K562 (cell line): ENCODE measurements around the gene ANKS1B. TPM values are rescaled to one million over a fixed set of nuclear protein-coding genes. Genes with fewer than 3 reads are reported as not detected.

Experiments
- ATAC-seq: fragments of 200-7000 bp; cut with Tn5 transposase; 3 replicates; pipeline ENCODE4 v1.9.1; 2020; ENCODE audit warnings: moderate library complexity
- BruUV-seq: library from RNA; stranded (reverse); fragments of 400-500 nt; replicated peaks from 2 replicates; lab custom pipeline; 2021; lab: Mats Ljungman, UMichigan
- CTCF ChIA-PET: fragments of 300-600 bp; formaldehyde crosslinking; extraction: SDS; loops from one replicate; lab custom pipeline; 2021; ENCODE audit warnings: low intra/inter-chr PET ratio; lab: Yijun Ruan, JAX
- POLR2A ChIA-PET: fragments of 300-600, 350-650 bp; sonication (Branson Sonifier 250); formaldehyde crosslinking; extraction: SDS; loops from one replicate; lab custom pipeline; 2021; ENCODE audit warnings: antibody characterized with exemption, inconsistent platforms; lab: Yijun Ruan, JAX
- DNase-seq, 4 experiments: peaks; one replicate each; pipeline versions ENCODE4 v3.0.0 to v3.0.0-alpha.2; 2011 to 2018; ENCODE audit warnings: low spot score in 3 of 4, mixed read lengths in 3 of 4; ENCODE audit errors: extremely low read depth in 1 of 4
- FAIRE-seq: peaks from 2 replicates; lab custom pipeline; 2011; peaks lifted over from hg19 to GRCh38; lab: Jason Lieb, UNC
- H2AFZ ChIP-seq: 2 replicates; pipeline ENCODE4 v1.6.0; 2011; ENCODE audit warnings: low read depth, low read length, control low read depth, inconsistent platforms
- H3K27ac ChIP-seq: fragments of 200-600 bp; 3 replicates; pipeline ENCODE4 v1.8.0; 2011; ENCODE audit warnings: low read depth, mild to moderate bottlenecking, control low read depth, inconsistent platforms, low read length, moderate library complexity, mixed read lengths; ENCODE audit errors: extremely low read depth
- H3K27me3 ChIP-seq, 2 experiments: fragments of 300-600 bp in 1 of 2; 2 replicates in 1 of 2; 3 replicates in 1 of 2; pipeline versions ENCODE4 v1.6.0 to v1.8.0; 2011; ENCODE audit warnings: inconsistent platforms in 2 of 2, low read length in 2 of 2, mild to moderate bottlenecking in 1 of 2, mixed read lengths in 1 of 2, moderate library complexity in 1 of 2; ENCODE audit not compliant: control insufficient read depth in 2 of 2, insufficient read depth in 2 of 2
- H3K36me3 ChIP-seq: fragments of 300-600 bp; 3 replicates; pipeline ENCODE4 v1.8.0; 2011; ENCODE audit warnings: mild to moderate bottlenecking, low read length, inconsistent platforms; ENCODE audit not compliant: control insufficient read depth, insufficient read depth
- H3K4me1 ChIP-seq, 2 experiments: fragments of 200-600 bp in 1 of 2; replicated peaks in 1 of 2; 2 replicates in 1 of 2; 3 replicates in 1 of 2; pipeline versions ENCODE4 v1.5.1 to v1.8.0; 2011; ENCODE audit warnings: inconsistent platforms in 2 of 2, low read length in 2 of 2, mild to moderate bottlenecking in 1 of 2, mixed read lengths in 1 of 2, moderate library complexity in 1 of 2; ENCODE audit not compliant: control insufficient read depth in 2 of 2, insufficient read depth in 2 of 2
- H3K4me2 ChIP-seq: 2 replicates; pipeline ENCODE4 v1.6.1; 2011; ENCODE audit warnings: low read length, control low read depth, inconsistent platforms, mixed read lengths; ENCODE audit not compliant: insufficient read depth
- H3K4me3 ChIP-seq: fragments of 200-600 bp; sonication (generic), shearing (Covaris generic); 2 replicates; pipeline ENCODE4 v1.5.1; 2016; ENCODE audit warnings: control low read depth, inconsistent platforms
- H3K79me2 ChIP-seq: fragments of 200-600 bp; 3 replicates; pipeline ENCODE4 v1.8.0; 2011; ENCODE audit warnings: low read length, inconsistent platforms; ENCODE audit not compliant: control insufficient read depth, insufficient read depth
- H3K9ac ChIP-seq, 2 experiments: 2 replicates each; pipeline versions ENCODE4 v1.6.0 to v1.6.1; 2011; ENCODE audit warnings: low read depth in 2 of 2, low read length in 2 of 2, control low read depth in 1 of 2, inconsistent platforms in 1 of 2, mild to moderate bottlenecking in 1 of 2, mixed read lengths in 1 of 2; ENCODE audit not compliant: insufficient read depth in 1 of 2
- H3K9me1 ChIP-seq: one replicate; pipeline ENCODE4 v1.6.0; 2011; ENCODE audit warnings: inconsistent platforms, mild to moderate bottlenecking, low read length, moderate library complexity; ENCODE audit not compliant: control insufficient read depth, insufficient read depth
- H3K9me3 ChIP-seq: replicated peaks from 2 replicates; pipeline ENCODE4 v1.5.1; 2011; ENCODE audit warnings: low read depth, low read length, inconsistent platforms; ENCODE audit not compliant: control insufficient read depth, insufficient read depth
- H4K20me1 ChIP-seq: replicated peaks from 2 replicates; pipeline ENCODE4 v1.6.1; 2011; ENCODE audit warnings: low read length, inconsistent platforms, mixed read lengths; ENCODE audit not compliant: control insufficient read depth, insufficient read depth
- HDAC1 ChIP-seq, 2 experiments: fragments of 450-650 bp; IDR thresholded peaks; 2 replicates each; pipeline ENCODE4 v1.6.1; 2016 to 2017; ENCODE audit warnings: inconsistent platforms in 1 of 2, mild to moderate bottlenecking in 1 of 2, moderate library complexity in 1 of 2
- HNRNPLL ChIP-seq: fragments of 200-400 bp; formaldehyde crosslinking; IDR thresholded peaks from 2 replicates; pipeline ENCODE4 v1.6.1; 2017; ENCODE audit warnings: low read length, low read depth, mild to moderate bottlenecking; ENCODE audit not compliant: poor library complexity, severe bottlenecking
- NR3C1 ChIP-seq: sonication (generic); formaldehyde crosslinking; IDR thresholded peaks from 2 replicates; pipeline ENCODE4 v1.8.1; 2022; ENCODE audit warnings: missing genetic modification reagents
- SMARCA4 ChIP-seq: fragments of 450-650 bp; IDR thresholded peaks from 2 replicates; pipeline ENCODE4 v1.6.1; 2016
- SPI1 ChIP-seq: IDR thresholded peaks from 2 replicates; pipeline ENCODE4 v1.6.1; 2011; ENCODE audit warnings: low read depth, low read length, control low read depth, borderline replicate concordance
- STAG1 ChIP-seq: sonication (generic); formaldehyde crosslinking; IDR thresholded peaks from 2 replicates; pipeline ENCODE4 v1.5.0; 2020; ENCODE audit warnings: missing genetic modification reagents, borderline replicate concordance
- TCF7 ChIP-seq: sonication (generic); IDR thresholded peaks from 2 replicates; pipeline ENCODE4 v1.6.1; 2016; ENCODE audit warnings: antibody characterized with exemption, borderline replicate concordance
- TCF7L2 ChIP-seq: fragments of 150-350 bp; IDR thresholded peaks from 2 replicates; pipeline ENCODE4 v1.6.1; 2016; ENCODE audit warnings: low read depth, mild to moderate bottlenecking, low read length, moderate library complexity
- TOE1 ChIP-seq, 2 experiments: fragments of 450-650 bp in 1 of 2; sonication (generic) in 1 of 2; formaldehyde crosslinking in 1 of 2; IDR thresholded peaks; 2 replicates each; pipeline versions ENCODE4 v1.7.1 to v1.8.0; 2016 to 2022; ENCODE audit warnings: borderline replicate concordance in 2 of 2, mild to moderate bottlenecking in 2 of 2, antibody characterized with exemption in 1 of 2, inconsistent platforms in 1 of 2, low read depth in 1 of 2, missing genetic modification reagents in 1 of 2, moderate library complexity in 1 of 2
- ZNF444 ChIP-seq: fragments of 250-450 bp; sonication (Bioruptor Pico); IDR thresholded peaks from 2 replicates; pipeline ENCODE4 v1.4.0; 2020; ENCODE audit warnings: mild to moderate bottlenecking, moderate library complexity
- ZNF77 ChIP-seq: fragments of 250-450 bp; sonication (Bioruptor Pico); IDR thresholded peaks from 2 replicates; pipeline ENCODE4 v1.5.0; 2020
- ZSCAN32 ChIP-seq: fragments of 450-650 bp; formaldehyde crosslinking; IDR thresholded peaks from 2 replicates; pipeline ENCODE4 v1.4.0; 2020; ENCODE audit warnings: mild to moderate bottlenecking, moderate library complexity
- WGBS: fragments of 100-300 bp; shearing (Covaris generic); methylation state at CpG from one replicate; pipeline ENCODE4 v1.1.6; 2016; ENCODE audit warnings: low coverage, mixed read lengths; ENCODE audit not compliant: insufficient coverage; ENCODE audit errors: missing lambda C conversion rate; 5-methylcytosine and 5-hydroxymethylcytosine counted together
- in situ Hi-C: fragments of 300-500 bp; cut with MboI; formaldehyde crosslinking; loops from 4 replicates; pipeline ENCODE4 v1.15.0; 2018; ENCODE audit warnings: inconsistent platforms, mixed read lengths
- intact Hi-C: fragments of 100-400 bp; cut with micrococcal nuclease; formaldehyde crosslinking; loops from 2 replicates; pipeline ENCODE4 v1.14.2; 2022
- polyA plus RNA-seq, 8 experiments: library from polyadenylated mRNA; depleted of rRNA in 4 of 8; stranded (reverse) in 5 of 8; unstranded in 3 of 8; fragments of >200 nt; fragmentation: Nextera tagmentation in 2 of 8; fragmentation: Illumina TruSeq in 1 of 8; extraction: Ambion mirVana in 2 of 8; extraction: Trizol in 1 of 8; gene quantifications; 2 replicates each; pipeline versions ENCODE4 v1.2.1 to v1.2.3, GENCODE V29; 2011 to 2014; ENCODE audit warnings: inconsistent platforms in 1 of 8, missing spikeins in 1 of 8
- total RNA-seq, 7 experiments: library from RNA; depleted of rRNA in 6 of 7; stranded (reverse); fragments of >200 nt in 6 of 7; fragmentation: Illumina TruSeq in 2 of 7; extraction: Trizol in 2 of 7; gene quantifications; 2 replicates each; pipeline versions ENCODE4 v1.2.1 to v1.2.3, GENCODE V29; 2011 to 2021; ENCODE audit warnings: low replicate concordance in 1 of 7
- TF ChIP-seq, protein P1 (sequence below): sonication (generic); formaldehyde crosslinking; IDR thresholded peaks from 2 replicates; pipeline ENCODE4 v1.8.1; 2022; ENCODE audit warnings: missing genetic modification reagents
- TF ChIP-seq, protein P2 (sequence below): fragments of 450-650 bp; IDR thresholded peaks from 2 replicates; pipeline ENCODE4 v1.7.0; 2016; ENCODE audit warnings: borderline replicate concordance
- TF ChIP-seq, protein P3 (sequence below): fragments of 250-450 bp; sonication (Bioruptor Pico); IDR thresholded peaks from 2 replicates; pipeline ENCODE4 v1.5.0; 2021; ENCODE audit warnings: mild to moderate bottlenecking, borderline replicate concordance
- TF ChIP-seq, protein P4 (sequence below): fragments of 450-650 bp; formaldehyde crosslinking; conservative IDR thresholded peaks from 2 replicates; pipeline ENCODE4 v1.4.0; 2022; ENCODE audit warnings: mild to moderate bottlenecking, missing genetic modification characterization

The ANKS1B gene
- total and polyA plus RNA-seq, 9 of the 15 experiments (the other 6 are each of a cell fraction or from before 2014, with no cell fraction given): 0.04 to 0.47 (median 0.28) TPM; not detected in 4

DNA sequence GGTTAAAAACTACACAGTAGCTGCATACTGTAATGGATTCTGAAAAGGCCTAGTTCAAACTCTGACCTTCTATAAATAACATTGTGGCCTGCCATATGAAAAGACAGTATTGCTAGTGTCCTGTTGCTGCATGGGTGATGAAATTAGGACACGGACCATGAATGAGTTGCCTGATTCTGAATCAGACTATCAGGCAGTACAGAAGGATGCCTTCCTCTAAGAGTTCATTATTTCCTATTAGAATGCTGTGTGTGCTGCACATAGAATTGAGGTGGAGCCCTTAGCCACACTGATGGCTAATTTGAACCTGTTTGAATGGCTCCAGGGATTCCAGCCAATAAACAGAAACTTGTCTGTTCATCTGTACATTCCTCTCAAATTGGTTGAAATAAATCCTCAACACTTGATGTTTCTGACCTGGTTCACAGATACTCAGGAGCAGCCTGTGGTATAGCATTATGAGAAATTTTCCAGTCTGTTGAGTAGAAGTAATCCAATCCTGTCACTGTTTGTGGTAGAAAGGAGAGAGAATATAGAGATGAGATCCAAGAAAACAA is 856.4 kb downstream of the ANKS1B start:
- ATAC-seq (no peak), DNase-seq (no peak), FAIRE-seq (no peak)
- H2AFZ ChIP-seq: no peak overlapping the region
- no peak overlapping the region for H3K9ac ChIP-seq
- no peak overlapping the region for H3K4me2 ChIP-seq
- H3K79me2 ChIP-seq: no peaks in the 10 kb centered on the region
- no peak overlapping the region for H3K27ac ChIP-seq
- no peaks in the 10 kb centered on the region for H3K9me1 ChIP-seq
- no peaks in the 10 kb centered on the region for H3K9me3 ChIP-seq
- no peak for TF ChIP-seq TCF7
- no peak for TF ChIP-seq HDAC1 (IDR thresholded peaks at IDR 0.05)
- TF ChIP-seq, protein P1, sequence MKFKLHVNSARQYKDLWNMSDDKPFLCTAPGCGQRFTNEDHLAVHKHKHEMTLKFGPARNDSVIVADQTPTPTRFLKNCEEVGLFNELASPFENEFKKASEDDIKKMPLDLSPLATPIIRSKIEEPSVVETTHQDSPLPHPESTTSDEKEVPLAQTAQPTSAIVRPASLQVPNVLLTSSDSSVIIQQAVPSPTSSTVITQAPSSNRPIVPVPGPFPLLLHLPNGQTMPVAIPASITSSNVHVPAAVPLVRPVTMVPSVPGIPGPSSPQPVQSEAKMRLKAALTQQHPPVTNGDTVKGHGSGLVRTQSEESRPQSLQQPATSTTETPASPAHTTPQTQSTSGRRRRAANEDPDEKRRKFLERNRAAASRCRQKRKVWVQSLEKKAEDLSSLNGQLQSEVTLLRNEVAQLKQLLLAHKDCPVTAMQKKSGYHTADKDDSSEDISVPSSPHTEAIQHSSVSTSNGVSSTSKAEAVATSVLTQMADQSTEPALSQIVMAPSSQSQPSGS (CRISPR knock-in tag): no peak
- TF ChIP-seq STAG1: no peak
- no peak for TF ChIP-seq TCF7L2
- no peak for TF ChIP-seq ZSCAN32
- TF ChIP-seq, protein P2, sequence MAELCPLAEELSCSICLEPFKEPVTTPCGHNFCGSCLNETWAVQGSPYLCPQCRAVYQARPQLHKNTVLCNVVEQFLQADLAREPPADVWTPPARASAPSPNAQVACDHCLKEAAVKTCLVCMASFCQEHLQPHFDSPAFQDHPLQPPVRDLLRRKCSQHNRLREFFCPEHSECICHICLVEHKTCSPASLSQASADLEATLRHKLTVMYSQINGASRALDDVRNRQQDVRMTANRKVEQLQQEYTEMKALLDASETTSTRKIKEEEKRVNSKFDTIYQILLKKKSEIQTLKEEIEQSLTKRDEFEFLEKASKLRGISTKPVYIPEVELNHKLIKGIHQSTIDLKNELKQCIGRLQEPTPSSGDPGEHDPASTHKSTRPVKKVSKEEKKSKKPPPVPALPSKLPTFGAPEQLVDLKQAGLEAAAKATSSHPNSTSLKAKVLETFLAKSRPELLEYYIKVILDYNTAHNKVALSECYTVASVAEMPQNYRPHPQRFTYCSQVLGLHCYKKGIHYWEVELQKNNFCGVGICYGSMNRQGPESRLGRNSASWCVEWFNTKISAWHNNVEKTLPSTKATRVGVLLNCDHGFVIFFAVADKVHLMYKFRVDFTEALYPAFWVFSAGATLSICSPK: no peak
- no peak for TF ChIP-seq ZNF77 (CRISPR knock-in tag)
- TF ChIP-seq, protein P3, sequence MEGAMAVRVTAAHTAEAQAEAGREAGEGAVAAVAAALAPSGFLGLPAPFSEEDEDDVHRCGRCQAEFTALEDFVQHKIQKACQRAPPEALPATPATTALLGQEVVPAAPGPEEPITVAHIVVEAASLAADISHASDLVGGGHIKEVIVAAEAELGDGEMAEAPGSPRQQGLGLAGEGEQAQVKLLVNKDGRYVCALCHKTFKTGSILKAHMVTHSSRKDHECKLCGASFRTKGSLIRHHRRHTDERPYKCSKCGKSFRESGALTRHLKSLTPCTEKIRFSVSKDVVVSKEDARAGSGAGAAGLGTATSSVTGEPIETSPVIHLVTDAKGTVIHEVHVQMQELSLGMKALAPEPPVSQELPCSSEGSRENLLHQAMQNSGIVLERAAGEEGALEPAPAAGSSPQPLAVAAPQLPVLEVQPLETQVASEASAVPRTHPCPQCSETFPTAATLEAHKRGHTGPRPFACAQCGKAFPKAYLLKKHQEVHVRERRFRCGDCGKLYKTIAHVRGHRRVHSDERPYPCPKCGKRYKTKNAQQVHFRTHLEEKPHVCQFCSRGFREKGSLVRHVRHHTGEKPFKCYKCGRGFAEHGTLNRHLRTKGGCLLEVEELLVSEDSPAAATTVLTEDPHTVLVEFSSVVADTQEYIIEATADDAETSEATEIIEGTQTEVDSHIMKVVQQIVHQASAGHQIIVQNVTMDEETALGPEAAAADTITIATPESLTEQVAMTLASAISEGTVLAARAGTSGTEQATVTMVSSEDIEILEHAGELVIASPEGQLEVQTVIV (CRISPR knock-in tag): no peak
- TF ChIP-seq TOE1 (IDR thresholded peaks at IDR 0.05; ENCODE audit: borderline replicate concordance): no peak
- TF ChIP-seq TOE1 (CRISPR knock-in tag; IDR thresholded peaks at IDR 0.05; ENCODE audit: borderline replicate concordance, low read depth): no peak
- TF ChIP-seq SPI1: no peak
- TF ChIP-seq SMARCA4: no peak
- TF ChIP-seq NR3C1: no peak
- TF ChIP-seq, protein P4, sequence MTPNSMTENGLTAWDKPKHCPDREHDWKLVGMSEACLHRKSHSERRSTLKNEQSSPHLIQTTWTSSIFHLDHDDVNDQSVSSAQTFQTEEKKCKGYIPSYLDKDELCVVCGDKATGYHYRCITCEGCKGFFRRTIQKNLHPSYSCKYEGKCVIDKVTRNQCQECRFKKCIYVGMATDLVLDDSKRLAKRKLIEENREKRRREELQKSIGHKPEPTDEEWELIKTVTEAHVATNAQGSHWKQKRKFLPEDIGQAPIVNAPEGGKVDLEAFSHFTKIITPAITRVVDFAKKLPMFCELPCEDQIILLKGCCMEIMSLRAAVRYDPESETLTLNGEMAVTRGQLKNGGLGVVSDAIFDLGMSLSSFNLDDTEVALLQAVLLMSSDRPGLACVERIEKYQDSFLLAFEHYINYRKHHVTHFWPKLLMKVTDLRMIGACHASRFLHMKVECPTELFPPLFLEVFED: no peak
- TF ChIP-seq ZNF444: no peak
- TF ChIP-seq HNRNPLL: no peak
- H3K27me3 ChIP-seq: no peaks in the 10 kb centered on the region
- no peaks in the 10 kb centered on the region for H3K4me1 ChIP-seq
- no TSS peak for BruUV-seq
- no peaks in the 10 kb centered on the region for H3K36me3 ChIP-seq
- WGBS: 0% methylated on average over 1 of the region's 1 CpG
- ChIA-PET POLR2A (no interaction called here), CTCF (no interaction called here)
- intact Hi-C loops: no loop called here
- no peaks in the 10 kb centered on the region for H4K20me1 ChIP-seq
- H3K4me3 ChIP-seq: no peak overlapping the region
- in situ Hi-C loops: no loop called here
